Retinal pigment epithelial cell (primary cell): ENCODE measurements around the gene GNG14.
A peak's percentile ranks its signal among the peaks of the same experiment; 100 is the strongest.
"Not testable (repeated sequence)": the region's sequence is repeated elsewhere in the genome, so short reads cannot be mapped to it uniquely, and the experiment has no call there.

Experiments
- DNase-seq: peaks from one replicate; pipeline ENCODE4 v3.0.0-alpha.2; 2010; ENCODE audit warnings: low read depth
- H3K4me3 ChIP-seq: 2 replicates; pipeline ENCODE4 v1.5.1; 2011; ENCODE audit warnings: mild to moderate bottlenecking, low read length, control low read depth, moderate library complexity
- TF ChIP-seq, protein P1 (sequence below): conservative IDR thresholded peaks from 2 replicates; pipeline ENCODE4 v1.5.1; 2011; ENCODE audit warnings: low read depth, low read length, control low read depth, inconsistent platforms

Gene GNG14

DNA sequence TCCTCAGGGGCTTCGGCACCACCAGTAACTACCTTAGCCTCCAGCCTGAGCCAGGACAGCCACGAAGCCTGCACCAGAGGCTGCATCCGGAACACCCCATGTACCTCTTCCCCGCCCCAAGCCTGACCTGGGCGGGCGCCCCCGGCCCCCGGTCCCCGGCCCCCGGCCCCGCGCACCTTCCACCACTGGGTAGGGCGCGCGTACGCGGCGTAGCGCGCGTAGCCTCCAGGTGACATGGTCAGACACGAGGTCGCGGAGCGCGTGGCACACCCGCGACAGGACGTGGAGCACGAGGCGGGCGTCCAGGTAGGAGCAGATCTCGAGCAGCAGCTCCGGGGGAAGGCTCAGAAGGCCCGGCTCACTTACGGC, 8.2 kb downstream of the GNG14 start:
- DNase-seq = no peak

DNA sequence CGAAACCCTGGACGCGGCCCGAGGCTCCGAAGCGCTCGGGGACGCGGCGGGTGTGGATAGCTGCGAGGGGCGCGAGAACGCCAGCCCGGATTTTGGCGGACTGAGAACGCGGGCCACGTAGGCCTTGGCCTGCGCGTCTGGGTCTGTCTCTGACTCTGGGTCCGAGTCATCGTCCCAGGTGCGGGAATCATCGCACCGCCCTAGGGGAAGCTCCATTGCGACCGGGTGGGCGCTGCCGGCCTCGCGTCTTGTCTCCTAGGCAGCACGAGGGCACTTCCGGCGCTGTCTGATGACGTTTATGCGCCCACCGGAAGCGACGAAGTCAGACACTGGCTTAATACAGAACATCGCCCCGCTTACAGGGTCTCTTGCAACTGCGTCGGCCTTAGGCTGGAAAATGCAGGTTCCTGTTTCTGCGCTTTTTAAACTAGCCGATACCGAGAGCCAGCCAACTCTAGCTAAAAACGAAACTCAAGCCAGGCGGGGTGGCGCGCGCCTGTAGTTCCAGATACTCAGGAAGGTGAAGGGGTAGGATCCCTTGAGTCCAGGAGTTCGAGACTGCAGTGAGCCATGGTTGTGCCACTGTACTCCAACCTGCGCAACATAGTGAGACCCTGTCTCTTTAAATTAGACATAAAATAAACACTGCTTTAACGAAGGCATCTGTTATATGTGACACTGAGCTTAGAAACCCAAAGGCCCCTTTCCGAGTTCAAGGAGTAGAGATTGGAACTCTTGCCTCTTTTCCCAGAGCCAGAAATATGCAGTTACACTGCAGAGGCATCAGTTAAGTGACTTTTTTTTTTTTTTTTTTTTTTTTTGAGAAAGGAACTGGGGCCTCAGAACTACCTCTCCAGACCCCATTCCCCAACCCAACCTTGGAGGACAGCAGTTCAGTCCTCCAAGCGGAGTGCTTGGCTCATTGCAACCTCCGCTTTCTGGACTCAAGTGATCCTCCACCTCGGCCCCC, 8.9 kb downstream of the GNG14 start, which contains the start of gene FBXW9:
FBXW9 (minus strand) TSS at position 266 of the 970 bp plus-strand sequence; CDS start at position 216, 50 bp downstream.
- peak within 1 kb of the TSS; percentile 88 for H3K4me3 ChIP-seq
- DNase-seq = peak; percentile 85
- TF ChIP-seq, protein P1, sequence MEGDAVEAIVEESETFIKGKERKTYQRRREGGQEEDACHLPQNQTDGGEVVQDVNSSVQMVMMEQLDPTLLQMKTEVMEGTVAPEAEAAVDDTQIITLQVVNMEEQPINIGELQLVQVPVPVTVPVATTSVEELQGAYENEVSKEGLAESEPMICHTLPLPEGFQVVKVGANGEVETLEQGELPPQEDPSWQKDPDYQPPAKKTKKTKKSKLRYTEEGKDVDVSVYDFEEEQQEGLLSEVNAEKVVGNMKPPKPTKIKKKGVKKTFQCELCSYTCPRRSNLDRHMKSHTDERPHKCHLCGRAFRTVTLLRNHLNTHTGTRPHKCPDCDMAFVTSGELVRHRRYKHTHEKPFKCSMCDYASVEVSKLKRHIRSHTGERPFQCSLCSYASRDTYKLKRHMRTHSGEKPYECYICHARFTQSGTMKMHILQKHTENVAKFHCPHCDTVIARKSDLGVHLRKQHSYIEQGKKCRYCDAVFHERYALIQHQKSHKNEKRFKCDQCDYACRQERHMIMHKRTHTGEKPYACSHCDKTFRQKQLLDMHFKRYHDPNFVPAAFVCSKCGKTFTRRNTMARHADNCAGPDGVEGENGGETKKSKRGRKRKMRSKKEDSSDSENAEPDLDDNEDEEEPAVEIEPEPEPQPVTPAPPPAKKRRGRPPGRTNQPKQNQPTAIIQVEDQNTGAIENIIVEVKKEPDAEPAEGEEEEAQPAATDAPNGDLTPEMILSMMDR = no peak

More for the DNA sequence above, 8.2 kb downstream of the GNG14 start:
- peak overlapping the region; percentile 88 for H3K4me3 ChIP-seq
- TF ChIP-seq, protein P1 = no peak

DNA sequence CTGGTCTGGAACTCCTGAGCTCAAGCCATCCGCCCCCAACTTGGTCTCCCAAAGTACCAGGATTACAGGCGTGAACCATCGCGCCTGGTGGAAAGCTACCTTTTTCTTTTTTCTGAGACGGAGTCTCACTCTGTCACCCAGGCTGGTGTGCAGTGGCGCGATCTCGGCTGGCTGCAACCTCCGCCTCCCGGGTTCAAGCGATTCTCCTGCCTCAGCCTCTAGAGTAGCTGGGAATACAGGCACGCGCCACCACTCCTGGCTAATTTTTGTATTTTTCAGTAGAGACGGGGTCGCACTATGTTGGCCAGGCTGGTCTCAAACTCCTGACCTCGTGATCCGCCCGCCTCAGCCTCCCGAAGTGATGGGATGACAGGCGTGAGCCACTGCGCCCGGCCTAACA, 9.6 kb downstream of the GNG14 start:
- H3K4me3 ChIP-seq, DNase-seq: not testable (repeated sequence)

DNA sequence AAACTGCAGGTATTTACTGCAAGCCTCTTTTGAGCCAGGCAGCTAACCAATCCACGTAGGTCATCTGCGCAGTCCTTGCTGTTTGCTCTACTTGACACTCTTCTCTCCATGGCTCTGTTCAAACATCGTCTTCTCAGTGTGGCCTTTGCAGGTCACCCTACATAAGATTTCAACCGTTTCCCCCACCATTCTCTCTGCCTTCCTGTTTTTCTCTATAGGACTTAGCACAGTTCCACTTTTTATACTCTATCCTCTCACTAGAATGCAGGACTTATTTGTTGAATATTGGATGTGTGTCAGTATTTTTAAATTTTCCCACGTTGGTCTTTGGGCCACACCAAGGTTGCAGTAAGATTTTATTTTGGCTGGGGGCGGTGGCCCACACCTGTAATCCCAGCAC, 10.3 kb downstream of the GNG14 start:
- no peak for DNase-seq
- TF ChIP-seq, protein P1 = no peak
- no peak overlapping the region for H3K4me3 ChIP-seq

DNA sequence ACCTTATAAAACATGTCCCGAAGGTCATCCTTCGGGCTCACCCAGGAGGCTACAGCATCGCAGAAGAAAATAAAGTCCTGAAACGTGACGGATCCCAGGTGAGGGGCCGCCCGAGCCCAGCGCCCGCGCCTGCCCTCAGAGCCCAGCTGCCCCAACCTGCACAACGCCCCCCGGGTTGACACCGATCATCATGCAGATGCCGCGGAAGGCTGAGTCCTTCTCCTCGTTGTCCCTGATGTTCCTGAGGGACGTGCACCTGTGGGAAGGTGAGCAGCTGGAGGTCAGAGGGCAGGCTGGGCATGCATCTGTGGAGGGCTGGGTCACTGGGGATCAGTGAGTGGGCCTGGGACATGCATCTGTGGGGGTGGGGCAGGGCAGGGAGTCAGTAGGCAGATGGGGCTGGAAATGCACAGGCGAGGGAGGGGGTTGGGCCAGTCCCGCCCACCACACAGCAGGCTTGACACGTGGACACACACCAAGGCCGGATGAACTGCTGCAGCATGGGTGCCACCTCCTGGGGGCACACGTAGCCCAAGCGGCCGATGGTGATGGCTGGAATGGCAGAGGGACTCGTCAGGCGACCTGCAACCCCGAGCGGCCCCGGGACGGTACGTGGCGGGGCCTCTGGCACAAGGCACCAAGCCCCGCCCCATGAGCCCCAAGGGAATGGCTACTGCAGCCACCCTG, 13.9 kb downstream of the GNG14 start:
- H3K4me3 ChIP-seq = no peak overlapping the region
- no peak for DNase-seq
- TF ChIP-seq, protein P1 = no peak

DNA sequence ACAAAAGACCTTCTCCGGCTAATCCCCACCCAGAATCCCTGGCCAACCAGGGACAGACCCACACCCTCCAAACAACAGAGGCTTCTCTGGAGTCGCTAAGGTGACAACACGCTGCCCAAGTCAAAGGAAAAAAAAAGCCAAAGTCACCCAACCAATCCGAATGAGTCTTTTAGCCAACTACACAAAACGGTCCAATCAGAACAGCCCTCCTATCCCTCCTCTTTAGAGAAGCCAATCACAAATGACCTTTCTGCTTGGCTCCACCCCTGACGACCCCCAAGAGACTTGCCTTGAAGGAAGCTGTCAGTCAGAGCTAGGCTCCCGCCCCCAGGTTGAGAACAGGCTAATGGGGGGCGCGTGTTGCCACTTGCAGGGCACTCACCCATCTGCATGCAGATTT, 15.2 kb downstream of the GNG14 start:
- no peak for DNase-seq
- TF ChIP-seq, protein P1 = no peak
- H3K4me3 ChIP-seq = no peak overlapping the region

DNA sequence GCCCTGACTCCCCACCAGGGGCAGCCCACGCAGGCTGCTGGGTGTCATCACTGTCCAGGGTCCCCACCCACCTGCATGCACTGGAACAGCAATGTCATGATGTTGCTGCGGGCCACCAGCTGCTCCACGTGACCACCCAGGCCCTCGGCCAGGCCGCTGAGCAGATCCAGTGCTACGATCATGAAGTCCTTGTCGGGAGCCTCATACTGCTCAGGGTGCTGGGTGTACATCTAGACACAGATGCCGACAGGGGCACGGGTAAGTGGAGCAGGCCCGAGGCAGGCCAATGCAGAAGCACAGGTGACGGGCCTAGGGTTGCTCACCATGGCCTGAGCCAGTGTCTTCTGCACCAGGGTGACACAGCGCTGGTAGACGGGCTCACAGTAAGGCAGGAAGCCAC, 17.4 kb downstream of the GNG14 start:
- TF ChIP-seq, protein P1 = no peak
- no peak for DNase-seq
- no peak overlapping the region for H3K4me3 ChIP-seq
